H9 (cell line): ENCODE measurements around the gene PDXK. TPM values are rescaled to one million over a fixed set of nuclear protein-coding genes. Genes with fewer than 3 reads are reported as not detected.
A peak's percentile ranks its signal among the peaks of the same experiment; 100 is the strongest.

ENCODE experiments used
- DNase-seq: peaks from one replicate; pipeline ENCODE4 v3.0.0-alpha.2; 2017
- H2AFZ ChIP-seq: one replicate; pipeline ENCODE4 v1.6.1; 2013; ENCODE audit warnings: mild to moderate bottlenecking, low read length, control low read depth, moderate library complexity
- H2AK5ac ChIP-seq: 2 replicates; pipeline ENCODE4 v1.6.1; 2013; ENCODE audit warnings: low read length, control low read depth, mixed read lengths; ENCODE audit not compliant: insufficient read length
- H2BK120ac ChIP-seq: one replicate; pipeline ENCODE4 v1.6.1; 2013; ENCODE audit warnings: low read depth, mild to moderate bottlenecking, low read length, control low read depth, inconsistent platforms; ENCODE audit not compliant: poor library complexity, severe bottlenecking
- H2BK12ac ChIP-seq: 2 replicates; pipeline ENCODE4 v1.6.1; 2013; ENCODE audit warnings: low read length, control low read depth, mixed read lengths, low read depth; ENCODE audit not compliant: insufficient read length
- H2BK15ac ChIP-seq: 2 replicates; pipeline ENCODE4 v1.6.1; 2013; ENCODE audit warnings: low read depth, low read length, control low read depth
- H2BK20ac ChIP-seq: one replicate; pipeline ENCODE4 v1.6.1; 2013; ENCODE audit warnings: low read depth, mild to moderate bottlenecking, low read length, control low read depth, inconsistent platforms; ENCODE audit not compliant: poor library complexity, severe bottlenecking
- H2BK5ac ChIP-seq: 2 replicates; pipeline ENCODE4 v1.6.1; 2013; ENCODE audit warnings: low read length, control low read depth, mixed read lengths; ENCODE audit not compliant: insufficient read length
- H3K14ac ChIP-seq: 2 replicates; pipeline ENCODE4 v1.6.1; 2013; ENCODE audit warnings: low read length, control low read depth; ENCODE audit not compliant: insufficient read depth
- H3K18ac ChIP-seq: 2 replicates; pipeline ENCODE4 v1.6.1; 2013; ENCODE audit warnings: low read depth, mild to moderate bottlenecking, mixed read lengths, low read length, control low read depth; ENCODE audit not compliant: insufficient read length
- H3K23ac ChIP-seq: 2 replicates; pipeline ENCODE4 v1.6.1; 2013; ENCODE audit warnings: low read length, control low read depth, mixed read lengths, low read depth; ENCODE audit not compliant: insufficient read length
- H3K23me2 ChIP-seq: 2 replicates; pipeline ENCODE4 v1.6.1; 2013; ENCODE audit warnings: low read depth, mild to moderate bottlenecking, mixed read lengths, low read length, control low read depth; ENCODE audit not compliant: insufficient read length, poor library complexity, severe bottlenecking
- H3K27ac ChIP-seq: 2 replicates; pipeline ENCODE4 v1.5.1; 2013; ENCODE audit warnings: low read length, control low read depth, mixed read lengths, low read depth; ENCODE audit not compliant: insufficient read length
- H3K27me3 ChIP-seq: 2 replicates; pipeline ENCODE4 v1.6.1; 2013; ENCODE audit warnings: low read length, control low read depth, inconsistent platforms; ENCODE audit not compliant: insufficient read depth
- H3K4ac ChIP-seq: 2 replicates; pipeline ENCODE4 v1.6.1; 2013; ENCODE audit warnings: low read depth, mild to moderate bottlenecking, control low read depth, inconsistent platforms, low read length, moderate library complexity
- H3K4me1 ChIP-seq: 2 replicates; pipeline ENCODE4 v1.6.1; 2013; ENCODE audit warnings: low read length, control low read depth, inconsistent platforms; ENCODE audit not compliant: insufficient read depth
- H3K4me2 ChIP-seq: 2 replicates; pipeline ENCODE4 v1.6.1; 2013; ENCODE audit warnings: low read length, control low read depth, mixed read lengths; ENCODE audit not compliant: insufficient read length, insufficient read depth
- H3K56ac ChIP-seq: 2 replicates; pipeline ENCODE4 v1.6.1; 2013; ENCODE audit warnings: low read depth, mild to moderate bottlenecking, mixed read lengths, low read length, control low read depth; ENCODE audit not compliant: insufficient read length
- H3K79me1 ChIP-seq: 2 replicates; pipeline ENCODE4 v1.6.1; 2013; ENCODE audit warnings: low read depth, mild to moderate bottlenecking, moderate library complexity, low read length, control low read depth, inconsistent platforms; ENCODE audit not compliant: insufficient read depth, poor library complexity, severe bottlenecking
- H3K79me2 ChIP-seq: 2 replicates; pipeline ENCODE4 v1.6.1; 2013; ENCODE audit warnings: low read length, control low read depth, inconsistent platforms; ENCODE audit not compliant: insufficient read depth
- H3K9ac ChIP-seq: 2 replicates; pipeline ENCODE4 v1.6.1; 2013; ENCODE audit warnings: low read length, control low read depth, mixed read lengths; ENCODE audit not compliant: insufficient read length; ENCODE audit errors: extremely low read depth
- H3K9me3 ChIP-seq: one replicate; pipeline ENCODE4 v1.6.1; 2013; ENCODE audit warnings: low read depth, low read length, inconsistent platforms; ENCODE audit not compliant: control insufficient read depth
- H3T11ph ChIP-seq: one replicate; pipeline ENCODE4 v1.6.1; 2013; ENCODE audit warnings: mild to moderate bottlenecking, low read length, control low read depth, inconsistent platforms
- H4K20me1 ChIP-seq: one replicate; pipeline ENCODE4 v1.6.1; 2013; ENCODE audit not compliant: control insufficient read depth, insufficient read length, insufficient read depth
- H4K5ac ChIP-seq: 2 replicates; pipeline ENCODE4 v1.6.1; 2013; ENCODE audit warnings: low read depth, mild to moderate bottlenecking, mixed read lengths, low read length, control low read depth; ENCODE audit not compliant: insufficient read length
- H4K8ac ChIP-seq: replicated peaks from 2 replicates; pipeline ENCODE4 v1.6.1; 2013; ENCODE audit warnings: low read length, control low read depth, mixed read lengths, low read depth; ENCODE audit not compliant: insufficient read length
- H4K91ac ChIP-seq: 2 replicates; pipeline ENCODE4 v1.6.1; 2013; ENCODE audit warnings: low read depth, mild to moderate bottlenecking, moderate library complexity, mixed read lengths, low read length, control low read depth; ENCODE audit not compliant: insufficient read length
- H3K27ac Mint-ChIP-seq, 3 experiments: 2 replicates in 2 of 3; 3 replicates in 1 of 3; pipeline ENCODE4 v1.8.0; 2020 to 2021; ENCODE audit warnings: mixed read lengths in 3 of 3, mild to moderate bottlenecking in 1 of 3, moderate library complexity in 1 of 3
- H3K27me3 Mint-ChIP-seq: 2 replicates; pipeline ENCODE4 v1.8.0; 2021; ENCODE audit warnings: low read depth, mild to moderate bottlenecking, moderate library complexity, mixed read lengths
- H3K36me3 Mint-ChIP-seq, 3 experiments: 2 replicates in 2 of 3; 3 replicates in 1 of 3; pipeline ENCODE4 v1.8.0; 2020 to 2021; ENCODE audit warnings: low read depth in 3 of 3, mixed read lengths in 3 of 3; ENCODE audit not compliant: insufficient read depth in 1 of 3
- H3K4me1 Mint-ChIP-seq, 2 experiments: 2 replicates each; pipeline ENCODE4 v1.8.0; 2020; ENCODE audit warnings: mixed read lengths in 2 of 2
- H3K4me3 Mint-ChIP-seq, 2 experiments: 2 replicates in 1 of 2; 3 replicates in 1 of 2; pipeline ENCODE4 v1.8.0; 2020 to 2021; ENCODE audit warnings: mild to moderate bottlenecking in 2 of 2, mixed read lengths in 2 of 2, moderate library complexity in 1 of 2
- H3K9me3 Mint-ChIP-seq, 2 experiments: 2 replicates in 1 of 2; 3 replicates in 1 of 2; pipeline ENCODE4 v1.8.0; 2020; ENCODE audit warnings: mild to moderate bottlenecking in 2 of 2, mixed read lengths in 2 of 2, moderate library complexity in 1 of 2
- WGBS: extraction: QIAGEN DNeasy Blood & Tissue Kit; methylation state at CpG from one replicate; pipeline ENCODE4 v1.1.7; 2013; ENCODE audit warnings: missing lambda C conversion rate, low lambda C conversion rate, mixed read lengths; ENCODE audit not compliant: insufficient read length; ENCODE audit errors: extremely low coverage; 5-methylcytosine and 5-hydroxymethylcytosine counted together
- total RNA-seq: library from RNA; stranded (reverse); gene quantifications from 2 replicates; pipeline ENCODE4 v1.2.1, GENCODE V29; 2021
- TF ChIP-seq, protein P1 (sequence below): fragments of 200-600 bp; sonication (generic); conservative IDR thresholded peaks from 3 replicates; pipeline ENCODE4 v1.8.0; 2021; ENCODE audit warnings: antibody characterized with exemption, mild to moderate bottlenecking

The PDXK gene
- total RNA-seq, 1 experiment from 2014 or later, result 109 TPM

DNA sequence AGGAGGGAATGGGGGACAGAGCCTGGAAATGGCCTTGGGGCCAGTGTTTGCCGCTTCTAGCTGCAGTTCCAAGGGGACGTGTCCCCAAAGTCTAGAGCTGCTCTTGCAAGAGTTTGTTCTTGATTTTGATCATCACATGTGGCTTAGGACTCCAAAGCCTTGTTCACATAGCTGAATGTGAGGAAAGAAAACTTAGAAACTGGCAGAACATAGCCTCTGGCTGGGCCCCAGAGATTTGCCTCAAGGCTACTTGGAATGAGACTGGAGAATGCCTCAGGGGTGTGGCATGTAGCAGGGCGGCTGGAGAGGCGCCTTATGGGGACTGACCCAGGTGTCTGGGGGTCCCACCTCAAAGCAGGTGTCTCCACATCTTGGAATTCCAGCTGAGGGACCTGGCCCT is 2.3 kb downstream of the PDXK start:
- Histone ChIP-seq H3K56ac (no peak overlapping the region), H4K20me1 (no peaks in the 10 kb centered on the region)
- H3K27ac Mint-ChIP-seq, result no peak overlapping the region

More for the DNA sequence above, 2.3 kb downstream of the PDXK start:
- H3K4ac ChIP-seq, result no peak overlapping the region
- peaks cover 8% of the 10 kb centered on the region for H3K23me2 ChIP-seq
- H3K27me3 ChIP-seq, result no peaks in the 10 kb centered on the region; the same call in 1 of the 2 replicates
- H4K8ac ChIP-seq, result no peak overlapping the region
- H3K36me3 Mint-ChIP-seq, result peaks cover 0 to 14% (median 7%) of the 10 kb centered on the region in 3 experiments; a peak in 5 of 7 replicates
- peak overlapping the region; percentile 72 to 83; a peak in 3 of 5 replicates for H3K4me3 Mint-ChIP-seq
- no peak overlapping the region for H3K4me2 ChIP-seq
- H3K4me1 ChIP-seq, result no peaks in the 10 kb centered on the region; the same call in 1 of the 2 replicates
- no peak overlapping the region for H2BK12ac ChIP-seq
- WGBS, result no CpG with 5 or more reads among the region's 4 CpGs
- H2BK5ac ChIP-seq, result no peak overlapping the region
- no peak overlapping the region for H3T11ph ChIP-seq
- DNase-seq, result no peak
- H2BK20ac ChIP-seq, result no peak overlapping the region
- H2BK120ac ChIP-seq, result no peak overlapping the region
- H3K79me2 ChIP-seq, result peaks cover 7% of the 10 kb centered on the region; the same call in 1 of the 2 replicates
- H3K23ac ChIP-seq, result no peak overlapping the region
- H2BK15ac ChIP-seq, result no peak overlapping the region
- H4K91ac ChIP-seq, result no peak overlapping the region
- no peak overlapping the region for H2AK5ac ChIP-seq
- H3K4me1 Mint-ChIP-seq, result peaks cover 14 to 15% of the 10 kb centered on the region in 2 experiments
- no peak overlapping the region for H2AFZ ChIP-seq
- no peak overlapping the region for H3K27ac ChIP-seq
- TF ChIP-seq, protein P1, sequence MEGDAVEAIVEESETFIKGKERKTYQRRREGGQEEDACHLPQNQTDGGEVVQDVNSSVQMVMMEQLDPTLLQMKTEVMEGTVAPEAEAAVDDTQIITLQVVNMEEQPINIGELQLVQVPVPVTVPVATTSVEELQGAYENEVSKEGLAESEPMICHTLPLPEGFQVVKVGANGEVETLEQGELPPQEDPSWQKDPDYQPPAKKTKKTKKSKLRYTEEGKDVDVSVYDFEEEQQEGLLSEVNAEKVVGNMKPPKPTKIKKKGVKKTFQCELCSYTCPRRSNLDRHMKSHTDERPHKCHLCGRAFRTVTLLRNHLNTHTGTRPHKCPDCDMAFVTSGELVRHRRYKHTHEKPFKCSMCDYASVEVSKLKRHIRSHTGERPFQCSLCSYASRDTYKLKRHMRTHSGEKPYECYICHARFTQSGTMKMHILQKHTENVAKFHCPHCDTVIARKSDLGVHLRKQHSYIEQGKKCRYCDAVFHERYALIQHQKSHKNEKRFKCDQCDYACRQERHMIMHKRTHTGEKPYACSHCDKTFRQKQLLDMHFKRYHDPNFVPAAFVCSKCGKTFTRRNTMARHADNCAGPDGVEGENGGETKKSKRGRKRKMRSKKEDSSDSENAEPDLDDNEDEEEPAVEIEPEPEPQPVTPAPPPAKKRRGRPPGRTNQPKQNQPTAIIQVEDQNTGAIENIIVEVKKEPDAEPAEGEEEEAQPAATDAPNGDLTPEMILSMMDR, result no peak
- peaks cover 17% of the 10 kb centered on the region for H3K27me3 Mint-ChIP-seq
- H3K18ac ChIP-seq, result no peak overlapping the region
- no peaks in the 10 kb centered on the region; a peak in 1 of 5 replicates for H3K9me3 Mint-ChIP-seq
- H4K5ac ChIP-seq, result no peak overlapping the region
- no peaks in the 10 kb centered on the region for H3K9me3 ChIP-seq
- no peak overlapping the region for H3K9ac ChIP-seq
- no peak overlapping the region for H3K14ac ChIP-seq
- H3K79me1 ChIP-seq, result no peaks in the 10 kb centered on the region
